Sciatic nerve (tissue), 2 donors: ENCODE results near the gene SELENOO. TPM values are rescaled to one million over a fixed set of nuclear protein-coding genes. Genes with fewer than 3 reads are reported as not detected.

ENCODE experiments used
- ATAC-seq: fragments of 200-7000 bp; cut with Tn5 transposase; one replicate; pipeline ENCODE4 v1.9.1; 2020; ENCODE audit warnings: mild to moderate bottlenecking, moderate library complexity
- DNase-seq: peaks from one replicate; pipeline ENCODE4 v3.0.0-alpha.2; 2020; ENCODE audit warnings: low spot score
- intact Hi-C: fragments of 100-400 bp; cut with DNase I; formaldehyde crosslinking; loops from one replicate; pipeline ENCODE4 v1.14.2; 2022
- total RNA-seq: library from RNA; stranded (reverse); fragmentation: NEBNext Ultra II Directional; extraction: Animal tissue kit (Norgen Biotek cat#: 25700); gene quantifications from one replicate; pipeline ENCODE4 v1.2.1, GENCODE V29; 2021
- donor health status: DM: no; HTN: no; CAD: no.
- donor health status: DM: no; HTN: no; CAD: no.

The SELENOO gene
- total RNA-seq, 1 donor from 2014 or later, result 22.6 TPM

DNA sequence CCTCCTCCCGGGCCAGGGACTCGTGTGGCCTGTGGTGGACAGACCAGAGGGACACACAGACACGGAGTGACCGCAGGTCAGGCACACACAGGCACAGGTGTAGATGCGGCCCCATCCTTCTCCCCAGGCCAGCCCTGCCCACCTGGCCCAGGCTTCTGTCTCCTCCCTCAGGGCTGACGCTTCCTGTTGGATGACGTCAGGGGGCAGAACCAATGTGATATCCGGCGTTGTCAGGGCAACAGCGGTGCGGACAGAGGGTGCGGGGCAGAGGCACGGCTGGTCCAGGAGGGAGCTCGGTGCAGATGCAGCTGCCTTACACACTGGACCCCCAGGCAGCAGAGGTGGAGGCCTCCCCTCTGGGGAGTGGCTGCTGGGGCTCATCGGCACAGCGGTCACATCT lies 46.9 kb downstream of the SELENOO start:
- intact Hi-C loops, result loop anchor here (10.0 kb wide), 1 partner anchor 257 kb away; the partner anchor contains the start of genes LMF2 and NCAPH2
- no peak for ATAC-seq

GRCh38 chr22:50248196-50249081 lies 47.6 kb downstream of the SELENOO start:
- intact Hi-C loops, result loop anchor here (10.0 kb wide), 1 partner anchor 256 kb away; the partner anchor contains the start of genes LMF2 and NCAPH2
- ATAC-seq (no peak), DNase-seq (no peak)

More for the DNA sequence above, 46.9 kb downstream of the SELENOO start:
- no peak for DNase-seq

GRCh38 chr22:50249341-50250248 lies 48.8 kb downstream of the SELENOO start:
- ATAC-seq (no peak), DNase-seq (no peak)
- intact Hi-C loops, result loop anchor here (5.0 to 10.0 kb wide), 2 partner anchors 78 to 255 kb away; partner anchors contain the start of genes DENND6B, LMF2 and NCAPH2

DNA sequence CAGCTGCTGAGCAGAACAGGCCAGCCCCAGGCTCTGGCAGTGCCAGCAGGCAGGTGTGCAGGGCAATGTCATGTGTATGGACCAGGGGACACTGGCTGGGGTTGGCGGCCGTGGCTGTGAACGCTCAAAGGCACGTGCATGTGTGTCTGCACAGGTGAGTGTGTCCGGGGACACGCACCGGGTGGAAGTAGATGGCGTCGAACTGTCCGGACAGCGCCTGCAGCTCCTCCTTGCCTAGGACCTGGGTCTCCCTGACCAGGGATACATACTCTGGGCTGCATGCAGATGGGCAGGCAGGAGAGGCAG lies 49.4 kb downstream of the SELENOO start:
- DNase-seq (no peak), ATAC-seq (no peak)
- intact Hi-C loops, result loop anchor here (5.0 kb wide), 1 partner anchor 77 kb away; the partner anchor contains the start of gene DENND6B

- intact Hi-C loops, result loop anchor here (5.0 kb wide), 1 partner anchor 76 kb away; the partner anchor contains the start of gene DENND6B
- ATAC-seq (peak; percentile 63), DNase-seq (peak; percentile 88)
Measured at GRCh38 chr22:50250555-50251476, 50.0 kb downstream of the SELENOO start, which contains the start of gene HDAC10. Gene HDAC10 (minus strand): TSS chr22:50251265. CDS start chr22:50251032, 233 bp downstream.

DNA sequence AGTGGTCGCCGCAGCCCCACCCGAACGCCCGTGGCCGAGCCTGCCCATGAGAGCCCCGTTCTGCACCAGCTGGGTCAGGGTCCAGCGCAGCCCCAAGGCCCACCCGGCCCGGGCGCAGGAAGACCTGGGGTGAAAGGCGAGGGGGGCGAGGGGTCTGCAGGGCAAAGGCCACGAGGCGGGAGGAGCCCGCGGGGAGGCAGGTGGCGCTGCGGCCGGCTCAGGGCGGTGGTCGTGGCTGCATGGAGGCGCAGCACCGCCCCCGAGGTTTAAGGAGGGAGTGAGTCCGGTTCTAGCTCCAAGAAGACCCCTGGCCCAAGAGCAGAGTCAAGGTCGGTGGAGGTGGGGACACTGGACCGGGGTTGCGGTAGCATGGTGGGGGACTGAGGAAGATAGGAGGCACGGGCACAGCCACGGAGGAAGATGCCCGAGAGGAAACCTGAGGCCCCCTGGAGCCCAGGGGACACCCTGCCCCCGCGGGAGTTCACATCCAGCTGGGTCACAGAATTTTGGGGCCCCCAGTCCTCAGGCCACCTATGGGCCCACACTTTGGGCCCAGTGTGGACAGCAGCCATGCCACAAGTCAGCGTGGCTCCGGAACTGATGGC lies 50.8 kb downstream of the SELENOO start:
- DNase-seq, result no peak
- intact Hi-C loops, result loop anchor here (5.0 kb wide), 1 partner anchor 76 kb away; the partner anchor contains the start of gene DENND6B
- ATAC-seq, result peak; percentile 1

GRCh38 chr22:50252082-50253045 lies 51.6 kb downstream of the SELENOO start:
- intact Hi-C loops, result loop anchor here (5.0 kb wide), 1 partner anchor 75 kb away; the partner anchor contains the start of gene DENND6B
- DNase-seq, result peak; percentile 85
- peak; percentile 77 for ATAC-seq

DNA sequence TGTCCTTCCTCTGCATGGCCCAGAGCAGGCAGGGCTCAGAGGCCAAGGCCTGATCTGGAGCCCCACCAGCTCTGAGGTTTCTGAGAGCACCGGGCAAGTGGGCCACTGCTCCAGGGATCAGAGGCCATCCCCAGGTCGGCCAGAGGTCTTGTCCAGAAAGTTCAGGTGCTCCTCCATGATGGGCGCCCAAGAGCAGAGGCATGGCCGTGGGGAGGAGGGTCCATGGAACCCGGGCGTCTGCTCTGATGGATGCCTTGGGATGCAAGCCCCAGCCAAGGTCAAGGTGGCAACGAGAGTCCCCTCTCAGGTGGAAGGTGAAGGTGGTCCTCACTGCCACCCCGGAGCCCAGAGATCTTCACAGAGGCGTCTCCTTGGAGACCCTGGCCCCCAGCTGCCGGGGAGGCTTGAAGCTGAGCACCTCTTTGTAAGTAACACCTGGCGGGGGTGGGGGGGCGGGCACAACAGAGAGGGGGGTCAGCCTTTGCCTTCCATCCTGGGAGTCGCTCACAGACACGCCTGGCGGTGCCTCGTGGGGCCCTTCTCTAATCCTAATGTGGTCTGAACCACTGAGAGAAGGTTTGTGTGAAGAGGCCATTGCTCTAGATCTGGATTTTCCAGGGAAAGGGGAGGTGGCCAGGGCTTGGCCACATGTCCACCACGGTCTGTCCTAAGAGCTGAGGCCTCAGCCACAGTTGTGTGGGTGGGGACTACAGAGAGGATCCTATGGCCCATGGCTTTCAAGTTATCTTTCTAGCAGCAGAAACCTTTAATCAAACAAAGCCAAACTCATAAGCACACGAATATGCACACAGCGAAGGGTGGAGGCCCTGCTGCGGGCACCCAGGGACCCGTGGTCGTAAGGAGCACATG lies 52.5 kb downstream of the SELENOO start:
- intact Hi-C loops, result loop anchor here (5.0 kb wide), 1 partner anchor 74 kb away; the partner anchor contains the start of gene DENND6B
- ATAC-seq, result no peak

GRCh38 chr22:50253941-50254340 lies 53.1 kb downstream of the SELENOO start:
- intact Hi-C loops, result loop anchor here (5.0 kb wide), 1 partner anchor 73 kb away; the partner anchor contains the start of gene DENND6B
- ATAC-seq (no peak), DNase-seq (no peak)

More for the DNA sequence above, 52.5 kb downstream of the SELENOO start:
- no peak for DNase-seq

DNA sequence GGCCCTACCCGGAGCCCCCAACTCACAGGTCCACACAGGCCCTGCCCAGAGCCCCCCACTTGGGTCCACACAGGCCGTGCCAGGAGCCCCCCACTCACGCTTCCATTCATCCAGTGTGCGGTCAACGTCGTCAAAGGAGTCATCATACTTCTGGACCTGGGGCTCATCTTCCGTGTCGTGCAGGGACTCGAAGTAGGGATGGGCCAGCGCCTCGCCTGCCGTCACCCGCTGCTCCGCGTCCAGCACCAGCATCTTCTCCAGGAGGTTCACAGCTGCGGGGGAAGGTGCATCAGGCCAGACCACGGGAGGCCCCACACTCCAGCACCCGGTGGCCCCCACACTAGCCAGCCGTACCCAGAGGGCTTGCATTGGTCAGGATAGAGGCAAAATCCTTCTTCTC lies 54.3 kb downstream of the SELENOO start:
- intact Hi-C loops, result no loop called here
- DNase-seq (no peak), ATAC-seq (no peak)

DNA sequence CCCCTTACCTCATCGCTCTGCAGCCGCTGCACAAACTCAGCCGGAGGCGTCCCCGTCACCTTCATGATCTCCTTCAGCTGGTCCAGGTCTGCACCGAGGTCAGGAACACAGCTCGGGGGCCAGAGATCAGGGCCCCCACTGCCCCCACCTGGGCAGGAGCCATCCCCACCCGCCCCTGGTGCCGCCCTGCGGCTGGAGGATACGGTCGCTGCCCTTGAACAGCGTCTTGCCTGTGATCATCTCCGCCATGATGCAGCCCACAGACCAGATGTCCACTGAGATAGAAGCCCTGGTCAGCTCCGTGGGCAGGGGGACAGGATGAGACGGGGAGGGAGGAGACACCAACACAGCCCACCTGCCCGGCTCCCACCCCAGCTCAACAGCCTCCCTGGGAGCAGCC lies 54.8 kb downstream of the SELENOO start:
- DNase-seq, result no peak
- no peak for ATAC-seq
- intact Hi-C loops, result no loop called here

- intact Hi-C loops, result no loop called here
- ATAC-seq, result no peak
Measured at GRCh38 chr22:50256258-50256862, 55.5 kb downstream of the SELENOO start.

DNA sequence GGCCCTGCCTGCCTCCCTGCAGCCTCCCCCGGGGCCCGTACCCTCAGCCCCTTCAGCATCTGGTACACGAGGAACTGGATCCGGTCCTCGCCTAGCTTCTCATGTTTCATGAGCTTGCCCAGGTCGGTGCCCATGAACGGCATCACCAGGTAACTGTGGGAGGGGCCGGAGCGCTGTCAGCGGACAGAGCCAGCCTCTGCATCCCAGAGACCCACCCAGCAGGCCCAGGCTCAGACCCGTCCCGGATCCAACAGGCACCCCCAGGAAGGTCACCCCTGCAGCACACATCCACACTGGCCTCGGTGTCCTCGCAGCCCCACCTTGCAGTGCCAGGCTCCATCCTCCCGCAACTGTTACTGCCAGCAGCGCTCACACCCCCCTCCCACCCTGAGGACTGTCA lies 56.2 kb downstream of the SELENOO start:
- no peak for ATAC-seq
- no peak for DNase-seq
- intact Hi-C loops, result no loop called here

More at GRCh38 chr22:50256258-50256862, 55.5 kb downstream of the SELENOO start:
- no peak for DNase-seq

DNA sequence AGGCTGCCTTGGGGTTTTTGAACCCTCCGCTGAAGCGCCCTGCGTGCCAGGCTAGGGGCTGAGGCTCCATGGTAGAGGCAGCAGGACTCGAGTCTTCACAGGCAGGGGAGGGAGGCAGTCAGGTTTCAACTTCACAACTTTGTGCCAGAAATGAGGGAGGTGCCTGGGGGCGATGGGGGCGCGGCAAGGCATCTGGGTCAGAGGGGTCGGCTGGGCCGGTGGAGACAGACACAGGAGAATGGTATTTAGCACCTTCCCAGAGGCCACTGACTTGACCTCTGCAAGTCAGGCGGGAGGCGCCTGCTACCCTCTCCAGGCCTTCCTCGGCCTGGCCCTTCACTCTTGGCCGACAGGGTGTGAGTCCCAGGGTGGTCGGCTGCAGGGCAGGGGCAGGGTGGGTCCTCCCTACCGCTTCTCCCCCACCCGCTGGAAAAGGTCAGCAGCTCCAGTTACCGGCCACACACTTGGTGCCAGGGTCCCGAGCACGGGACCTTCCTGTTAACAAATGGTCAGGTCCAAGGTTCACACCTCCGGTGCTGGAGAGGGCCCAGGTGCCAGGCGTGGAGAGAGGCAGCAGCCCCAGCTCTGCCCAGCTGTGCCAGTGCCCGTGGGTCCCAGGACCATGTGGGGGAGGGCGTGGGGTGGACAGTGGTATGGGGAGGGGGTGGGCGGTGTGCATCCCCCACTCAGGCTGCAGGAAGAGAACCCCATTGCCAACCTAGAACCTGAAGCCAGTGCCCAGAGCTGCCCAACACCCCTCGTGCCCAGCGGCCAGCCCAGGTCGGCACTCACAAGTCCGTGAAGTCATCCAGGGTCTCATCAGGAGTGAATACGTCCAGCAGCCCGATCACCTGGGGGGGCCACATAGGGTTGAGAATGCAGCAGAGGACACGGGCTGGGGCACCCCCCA lies 56.9 kb downstream of the SELENOO start:
- intact Hi-C loops, result no loop called here

More for the DNA sequence above, 56.9 kb downstream of the SELENOO start:
- no peak for DNase-seq
- ATAC-seq, result no peak
